HUDEP-2 (cell line): ENCODE data around the gene SFXN2.

ENCODE experiments used
- DNase-seq, 76 experiments: peaks; one replicate each; lab custom pipeline; 2025; ENCODE audit not compliant: unreplicated experiment in 76 of 76; lab: John Stamatoyannopoulos, UW

The SFXN2 gene

DNA sequence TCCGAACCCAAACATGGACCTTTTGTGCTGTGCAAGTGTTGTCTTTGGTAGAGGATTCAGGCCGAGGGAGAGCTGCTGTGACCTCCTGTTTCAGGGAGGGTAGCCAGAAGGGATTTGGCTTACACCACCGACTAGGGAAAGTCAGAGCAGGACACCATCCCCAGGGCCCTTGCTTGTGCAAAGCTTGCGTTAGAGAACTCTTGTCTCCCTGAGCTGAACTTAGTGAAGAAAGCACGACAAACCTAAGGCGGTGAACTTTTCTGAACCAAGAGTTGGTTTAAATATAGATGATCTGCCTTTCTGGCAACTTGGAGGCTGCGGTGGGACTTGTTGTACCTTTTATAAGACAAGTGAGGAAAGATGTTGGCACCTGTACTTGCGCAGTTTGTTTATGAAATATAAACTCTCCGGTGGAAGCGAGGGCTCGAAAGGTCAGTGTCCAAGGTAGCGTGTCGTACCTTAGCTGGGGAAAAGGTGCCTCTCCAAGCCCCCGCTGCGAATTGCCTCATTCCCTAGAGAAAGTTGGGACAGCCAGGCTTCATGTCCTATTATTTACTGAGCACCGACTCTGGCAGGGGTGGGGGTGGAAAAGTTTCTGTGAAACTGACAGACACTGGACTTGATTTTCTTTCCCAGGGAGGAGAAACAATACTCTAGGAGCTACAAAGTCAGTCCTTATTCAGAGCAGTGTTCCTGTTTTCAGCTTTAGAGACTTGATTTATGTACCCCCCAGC, 60.9 kb downstream of the SFXN2 start:
- no peak for DNase-seq

DNA sequence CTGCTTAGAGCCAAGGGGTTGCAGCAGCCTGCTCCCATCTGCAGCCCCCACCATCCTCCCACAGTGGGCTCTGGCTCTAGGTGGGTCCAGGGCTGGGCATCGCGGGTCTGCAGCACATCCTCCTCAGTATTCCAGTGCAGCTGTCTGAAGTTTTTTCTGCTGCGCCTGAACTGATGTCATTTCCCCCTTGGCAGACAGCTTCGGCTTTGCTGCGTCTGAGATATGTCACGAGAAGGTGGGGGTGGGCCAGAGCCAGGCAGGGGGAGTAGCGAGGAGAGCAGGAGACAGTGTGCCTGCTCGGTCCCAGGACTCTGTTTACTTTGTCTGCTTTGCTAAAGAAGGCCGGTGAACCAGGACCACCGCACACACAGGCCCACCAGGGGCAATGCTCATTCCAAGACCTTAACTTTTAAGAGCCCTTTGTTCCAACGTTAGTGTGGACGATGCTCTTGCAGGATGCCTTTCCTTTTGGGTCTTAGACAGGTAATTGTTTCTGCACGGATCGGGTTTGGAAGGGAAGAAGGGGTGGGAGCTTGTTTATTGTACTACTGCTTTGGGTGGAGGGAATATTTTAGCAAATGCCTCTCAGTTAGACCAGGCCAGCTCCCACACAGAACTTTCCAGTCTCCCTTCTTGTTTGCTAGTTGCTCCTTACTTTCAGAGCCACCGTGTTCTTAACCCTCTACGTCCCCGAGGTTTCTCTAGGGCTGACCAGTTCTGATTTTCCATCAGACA, 61.7 kb downstream of the SFXN2 start:
- DNase-seq = peak in 51 of 76 experiments; percentile 14 to 67 (median 38)

DNA sequence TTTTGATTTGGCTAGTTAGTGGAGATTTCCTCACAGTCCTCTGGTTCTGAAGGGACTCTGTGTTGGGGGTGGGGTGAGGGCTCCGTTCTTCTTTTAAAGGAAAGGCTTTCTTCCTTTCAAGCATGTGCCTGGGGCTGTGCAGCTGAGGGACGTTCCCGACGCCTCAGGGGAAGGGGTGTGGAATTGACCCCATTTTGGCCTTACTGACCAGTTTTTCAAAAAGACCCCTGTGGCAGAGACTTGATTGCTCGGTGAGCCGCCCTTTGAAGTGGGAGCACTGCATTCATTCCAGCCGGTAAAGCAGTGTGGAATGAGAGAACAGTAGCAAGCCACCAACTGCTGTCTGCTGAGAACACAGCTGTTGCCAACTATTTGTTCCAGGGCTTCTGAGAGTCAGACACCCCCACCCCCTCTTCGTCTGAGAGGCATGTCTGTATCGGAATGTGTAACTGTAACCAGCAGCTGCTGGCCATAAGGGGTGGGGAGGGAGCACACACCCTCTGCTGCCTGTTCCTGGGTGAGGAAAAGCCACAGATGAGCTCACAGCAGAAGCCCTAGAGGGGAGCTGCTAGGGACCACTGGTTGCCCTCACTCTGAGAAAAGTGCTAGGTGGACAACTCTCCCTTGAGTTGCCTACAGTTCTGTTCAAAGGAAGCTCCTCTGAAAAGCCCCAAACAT, 62.5 kb downstream of the SFXN2 start:
- peak in 71 of 76 experiments; percentile 18 to 90 (median 68) for DNase-seq

DNA sequence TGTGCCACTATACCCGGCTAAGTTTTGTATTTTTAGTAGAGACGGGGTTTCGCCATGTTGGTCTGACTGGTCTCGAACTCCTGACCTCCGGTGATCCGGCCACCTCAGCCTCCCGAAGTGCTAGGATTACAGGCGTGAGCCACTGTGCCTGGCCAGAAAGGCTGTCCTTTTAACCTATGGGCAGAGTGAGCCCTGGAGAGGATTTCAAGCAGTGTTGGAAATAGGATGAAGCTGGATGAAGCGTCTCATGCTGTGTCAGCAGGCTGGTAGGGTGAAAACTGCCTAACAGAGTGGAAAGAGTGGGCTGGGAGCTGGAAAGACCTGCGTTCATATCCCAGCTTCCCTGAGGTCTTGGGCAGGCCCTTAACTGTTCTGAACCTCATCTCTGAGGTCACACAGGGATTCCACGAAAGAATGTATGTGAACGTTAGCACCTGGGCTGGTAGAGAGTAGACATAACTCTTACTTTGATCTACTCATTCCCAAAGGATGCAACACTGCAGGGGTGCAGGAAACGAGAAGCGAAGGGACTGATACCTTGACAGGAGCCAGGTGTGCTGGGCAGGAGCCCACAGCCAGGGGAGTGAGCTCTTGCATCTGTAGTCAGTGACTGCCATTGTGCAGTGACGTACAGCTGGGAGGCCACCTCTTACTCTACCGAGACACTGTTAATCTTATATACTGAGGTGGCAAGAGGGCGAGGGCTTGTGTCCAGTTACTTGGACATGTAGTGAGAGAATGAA, 63.4 kb downstream of the SFXN2 start:
- DNase-seq = no peak

DNA sequence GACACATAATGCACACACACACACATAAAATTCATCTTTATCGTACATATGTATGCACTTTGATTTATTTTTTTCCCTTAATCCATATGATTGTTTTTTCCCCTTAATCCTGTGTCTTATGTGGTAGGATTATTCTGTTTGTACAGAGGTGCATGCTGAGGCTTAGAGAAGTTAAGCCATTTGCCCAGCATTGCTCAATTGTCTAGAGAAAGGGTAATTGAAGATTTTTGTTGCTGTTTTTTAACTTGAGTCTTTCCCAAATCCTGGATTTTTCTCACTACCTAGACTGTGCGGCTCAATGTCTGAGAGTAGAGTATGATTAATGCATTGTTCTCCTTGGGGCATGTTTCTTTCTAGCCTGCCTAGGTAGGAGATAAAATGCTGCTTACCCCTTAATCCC, 64.3 kb downstream of the SFXN2 start:
- DNase-seq = no peak

DNA sequence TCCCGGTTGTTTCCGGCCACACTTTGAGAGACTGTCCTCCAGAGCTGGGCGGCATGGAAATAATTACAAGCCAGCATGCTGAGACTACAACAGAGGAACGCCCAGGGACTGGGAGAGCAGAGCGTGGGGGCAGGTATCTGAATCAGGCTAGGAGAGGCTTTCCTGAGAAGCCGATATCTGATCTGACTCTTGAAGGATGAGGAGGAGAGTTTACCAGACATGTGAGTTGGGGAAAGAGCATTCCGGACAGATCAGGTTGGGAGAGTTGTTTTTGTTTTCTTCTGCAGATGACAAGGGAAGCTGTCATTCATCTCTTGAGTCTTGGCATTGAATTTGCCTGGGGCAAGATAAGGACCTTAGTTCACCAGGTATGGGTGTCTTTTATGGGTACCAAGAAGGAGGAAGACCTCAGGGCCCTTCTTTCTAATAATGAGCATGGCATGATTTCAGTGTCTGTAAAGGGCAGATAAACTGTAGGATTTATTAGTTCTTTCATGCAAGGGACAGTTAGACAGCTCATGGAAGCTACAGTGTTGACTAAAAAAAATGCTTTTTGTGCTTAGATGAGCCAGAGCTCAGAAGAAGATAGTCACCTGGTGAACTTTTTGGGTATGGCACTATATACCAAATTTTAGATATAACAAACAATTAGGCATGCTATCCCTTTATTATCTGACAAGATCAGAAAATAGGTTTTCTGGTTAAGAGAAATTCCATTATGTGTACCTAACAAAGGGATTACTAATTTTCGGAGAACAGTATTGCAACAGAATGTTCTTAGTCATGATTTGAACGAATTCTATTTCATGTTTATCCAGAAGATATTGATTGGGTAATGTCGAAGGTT, 65.5 kb downstream of the SFXN2 start:
- DNase-seq = peak in 15 of 76 experiments; percentile 5 to 54 (median 30)

DNA sequence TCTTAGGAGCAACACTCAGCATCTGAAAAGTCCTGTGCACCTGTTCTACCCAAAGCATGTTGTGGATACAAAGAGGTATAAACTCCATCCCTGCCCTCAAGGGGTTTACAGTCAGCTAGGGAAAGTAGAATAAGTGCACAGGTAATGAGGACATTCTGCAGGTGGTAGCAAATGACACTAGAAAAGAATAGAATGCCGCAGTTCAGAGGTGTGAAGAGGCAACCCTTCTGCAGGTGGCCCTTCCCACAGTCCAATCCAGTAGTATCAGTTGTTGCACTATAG, 66.0 kb downstream of the SFXN2 start:
- DNase-seq = no peak

DNA sequence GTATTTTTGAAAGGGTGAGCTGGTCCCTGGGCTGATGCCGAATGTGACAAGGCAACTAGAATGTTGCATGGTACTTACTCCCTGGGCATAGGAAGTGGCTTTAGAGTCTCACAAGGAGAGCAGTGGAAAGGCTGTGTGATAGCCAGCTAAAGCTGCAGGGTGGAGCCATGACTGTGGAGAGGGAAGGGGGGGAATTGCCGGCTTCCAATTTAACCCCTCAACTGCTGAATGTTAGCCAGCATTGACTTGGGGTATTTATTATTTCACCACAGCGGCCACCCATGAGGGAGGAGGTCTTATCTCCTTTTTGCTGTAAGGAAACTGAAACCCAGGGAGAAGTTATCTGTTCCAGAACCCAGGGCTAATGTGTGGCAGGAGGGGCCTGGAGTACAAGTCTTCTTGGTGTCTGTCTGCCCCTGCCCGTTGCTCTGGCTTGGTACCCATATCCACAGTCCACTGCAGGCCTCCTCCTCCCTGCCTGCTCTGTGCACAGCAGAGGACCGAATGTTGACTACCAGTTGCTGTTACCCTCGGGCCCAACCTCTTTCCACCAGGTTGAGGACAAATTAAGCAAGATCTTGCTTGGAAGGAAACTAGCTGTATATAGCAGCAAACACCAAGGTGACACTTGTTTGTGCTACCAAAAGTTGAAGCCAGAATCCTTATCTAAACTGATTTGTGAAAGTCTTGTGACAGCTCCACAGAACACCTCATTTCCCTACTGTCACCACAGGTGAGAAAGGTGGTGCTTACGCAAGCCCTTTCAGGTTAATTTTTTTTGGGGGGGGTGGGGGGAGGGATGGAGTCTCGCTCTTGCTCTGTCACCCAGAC, 66.9 kb downstream of the SFXN2 start:
- peak in 67 of 76 experiments; percentile 21 to 74 (median 50) for DNase-seq

DNA sequence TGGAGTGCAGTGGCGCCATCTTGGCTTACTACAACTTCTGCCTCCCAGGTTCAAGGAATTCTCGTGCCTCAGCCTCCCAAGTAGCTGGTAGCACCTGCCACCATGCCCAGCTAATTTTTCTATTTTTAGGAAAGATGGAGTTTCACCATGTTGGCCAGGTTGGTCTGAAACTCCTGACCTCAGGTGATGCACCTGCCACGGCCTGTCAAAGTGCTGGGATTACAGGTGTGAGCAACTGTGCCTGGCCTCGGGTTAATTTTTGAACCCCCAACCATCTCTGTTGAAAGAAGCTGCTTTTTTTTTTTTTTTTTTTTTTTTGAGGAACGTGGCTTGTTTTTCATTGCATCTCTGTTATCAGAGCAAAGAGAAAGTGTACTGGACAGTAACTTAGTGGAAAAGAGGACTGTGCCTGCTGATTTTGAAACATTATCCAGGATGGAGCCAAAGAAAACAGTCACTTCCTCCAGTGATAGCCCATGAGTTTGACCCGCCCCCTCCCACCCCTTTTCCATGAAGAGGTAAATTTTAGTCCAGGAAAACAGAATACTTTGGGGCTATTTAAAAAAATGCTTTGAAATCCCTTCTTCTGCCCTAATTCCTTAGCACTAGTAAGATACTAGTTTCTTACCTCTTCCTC, 67.6 kb downstream of the SFXN2 start:
- no peak for DNase-seq

DNA sequence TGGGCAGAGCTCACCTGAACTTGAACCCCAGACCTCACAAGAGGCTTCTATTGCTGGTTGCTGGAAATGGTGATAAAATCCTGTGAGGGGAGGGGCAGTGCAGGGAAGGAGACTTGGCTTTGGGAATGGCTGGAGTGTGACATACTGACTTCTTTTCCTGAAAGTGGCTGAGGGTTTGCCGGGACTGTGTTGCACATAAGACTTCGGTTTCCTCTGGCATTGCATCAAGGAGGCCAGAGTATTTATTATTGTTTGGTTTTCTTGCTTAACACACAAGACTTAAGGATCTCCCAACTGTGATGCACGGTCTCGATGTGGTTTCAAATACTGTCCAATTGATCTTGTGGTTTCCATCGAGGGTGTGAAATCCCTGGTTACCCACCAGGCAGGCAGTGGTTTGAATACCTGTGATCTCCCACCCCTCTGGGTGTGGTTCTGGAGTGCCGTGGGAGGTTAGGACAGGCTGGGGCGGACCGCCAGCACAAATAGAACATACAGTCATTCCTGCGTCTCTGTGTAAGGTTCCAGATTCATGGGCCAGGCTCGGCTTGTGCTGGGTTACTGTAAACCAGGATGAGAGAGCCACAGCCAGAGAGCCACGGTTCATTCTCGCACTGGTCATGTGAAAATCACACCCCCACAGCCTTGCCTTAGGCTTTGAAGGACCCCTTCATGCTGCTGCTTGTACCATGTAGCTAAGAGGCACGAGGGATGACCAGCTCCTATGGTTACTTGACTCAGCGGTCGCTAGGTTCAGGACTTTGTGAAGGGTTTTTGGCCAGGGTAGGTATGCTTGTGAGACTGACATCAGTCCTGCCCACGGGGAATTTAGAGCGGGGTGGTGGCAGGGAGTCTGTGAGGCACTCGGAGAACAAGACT, 68.5 kb downstream of the SFXN2 start:
- DNase-seq = no peak

DNA sequence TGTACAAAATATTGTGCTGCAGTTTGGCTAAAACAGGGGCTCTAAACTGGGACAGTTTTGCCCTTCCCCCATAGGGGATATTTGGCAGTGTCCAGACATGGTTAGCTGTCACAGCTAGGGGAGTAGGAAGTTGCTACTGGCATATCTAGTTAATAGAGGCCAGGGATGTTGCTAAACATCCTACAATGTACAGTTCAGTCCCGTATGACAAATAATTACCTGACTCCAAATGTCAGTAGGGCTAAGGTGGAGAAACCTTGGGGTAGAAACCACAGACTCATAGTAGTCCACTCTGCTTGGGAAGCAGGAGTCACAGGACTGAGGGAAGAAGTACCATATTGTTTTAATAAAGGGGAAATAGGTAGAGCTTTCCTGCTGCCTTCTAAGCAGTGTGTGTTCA, 69.1 kb downstream of the SFXN2 start:
- no peak for DNase-seq

DNA sequence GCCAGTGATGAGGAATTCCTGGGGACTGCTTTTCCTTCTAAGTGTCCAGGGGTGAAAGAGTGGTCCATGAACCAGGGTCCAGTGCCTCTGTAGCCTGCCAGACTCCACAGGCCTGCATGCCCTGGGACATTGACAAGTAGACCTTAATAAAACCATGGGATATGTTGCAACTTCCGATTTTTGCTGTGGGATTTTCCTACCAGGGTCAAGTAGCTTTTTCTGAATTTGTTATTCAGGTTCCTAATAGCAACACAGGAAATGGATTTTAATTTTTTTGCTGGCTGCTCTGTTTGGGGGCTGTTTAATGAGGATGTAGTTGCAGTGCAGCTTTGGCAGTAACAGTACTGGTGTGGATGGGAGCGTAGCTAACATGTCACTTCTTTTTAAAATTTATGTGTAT, 71.4 kb downstream of the SFXN2 start:
- DNase-seq = no peak

DNA sequence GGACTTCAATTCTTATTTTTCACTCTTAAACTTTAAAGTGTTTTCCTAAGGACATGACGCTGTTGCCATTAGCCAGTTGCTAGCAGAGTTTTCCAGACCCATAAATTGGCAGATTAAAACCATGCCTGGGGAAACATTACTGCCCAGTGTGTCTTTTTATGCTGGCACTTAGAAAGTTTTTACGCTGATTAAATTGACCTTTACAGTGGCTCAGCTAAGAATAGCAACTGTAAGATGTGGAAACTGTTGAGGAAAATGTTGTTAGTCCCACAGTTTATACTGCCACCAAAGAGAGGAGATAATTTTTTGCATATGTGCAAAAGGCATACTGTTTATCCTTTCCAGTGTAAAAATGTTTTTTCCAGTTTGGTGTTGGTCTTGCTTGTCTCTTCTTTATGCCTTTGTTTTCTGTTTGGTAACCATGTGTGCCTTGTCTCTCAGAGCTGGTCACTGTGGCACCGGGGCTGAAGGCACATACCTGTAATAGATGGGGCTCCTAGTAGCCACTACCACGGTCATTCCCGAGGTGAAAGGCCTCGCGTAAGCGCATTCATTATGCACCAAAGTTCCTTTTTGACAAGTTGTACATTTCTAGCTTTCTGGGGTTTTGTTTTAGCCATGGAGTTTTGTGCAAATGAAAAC, 77.4 kb downstream of the SFXN2 start:
- no peak for DNase-seq
